Keratinocyte (primary cell): ENCODE data around the gene MDK. TPM values are rescaled to one million over a fixed set of nuclear protein-coding genes. Genes with fewer than 3 reads are reported as not detected.

ENCODE experiments used
- DNase-seq: peaks from one replicate; pipeline ENCODE4 v3.0.0-alpha.2; 2011; ENCODE audit warnings: low read depth, missing footprints, low spot score
- FAIRE-seq: peaks from 2 replicates; lab custom pipeline; 2011; peaks lifted over from hg19 to GRCh38; lab: Jason Lieb, UNC
- H2AFZ ChIP-seq: 2 replicates; pipeline ENCODE4 v1.6.0; 2012; ENCODE audit warnings: low read length, control low read depth, inconsistent platforms; ENCODE audit not compliant: control insufficient read depth
- H3K27ac ChIP-seq: 2 replicates; pipeline ENCODE4 v1.5.1; 2011; ENCODE audit warnings: low read length; ENCODE audit not compliant: control insufficient read depth, insufficient read depth
- H3K27me3 ChIP-seq: 3 replicates; pipeline ENCODE4 v1.6.0; 2011; ENCODE audit warnings: low read length; ENCODE audit not compliant: control insufficient read depth, insufficient read depth; ENCODE audit errors: extremely low read depth
- H3K36me3 ChIP-seq, 2 experiments: 2 replicates in 1 of 2; 3 replicates in 1 of 2; pipeline ENCODE4 v1.5.1; 2011; ENCODE audit warnings: low read length in 2 of 2, mild to moderate bottlenecking in 1 of 2; ENCODE audit not compliant: control insufficient read depth in 2 of 2, insufficient read depth in 2 of 2; ENCODE audit errors: extremely low read depth in 1 of 2
- H3K4me1 ChIP-seq: 3 replicates; pipeline ENCODE4 v1.5.1; 2011; ENCODE audit warnings: low read length; ENCODE audit not compliant: control insufficient read depth, insufficient read depth; ENCODE audit errors: extremely low read depth
- H3K4me2 ChIP-seq: 3 replicates; pipeline ENCODE4 v1.6.0; 2011; ENCODE audit warnings: low read depth, low read length; ENCODE audit not compliant: control insufficient read depth, insufficient read depth; ENCODE audit errors: extremely low read depth
- H3K4me3 ChIP-seq, 3 experiments: fragments of 200-600 bp in 1 of 3; sonication (generic) in 1 of 3; 2 replicates in 2 of 3; 3 replicates in 1 of 3; pipeline ENCODE4 v1.5.1; 2011 to 2016; ENCODE audit warnings: low read length in 3 of 3, mild to moderate bottlenecking in 3 of 3, control low read depth in 2 of 3, inconsistent platforms in 1 of 3, low read depth in 1 of 3, mixed read lengths in 1 of 3, mixed run types in 1 of 3, moderate library complexity in 1 of 3; ENCODE audit not compliant: control insufficient read depth in 2 of 3, insufficient read depth in 2 of 3; ENCODE audit errors: extremely low read depth in 1 of 3
- H3K79me2 ChIP-seq: 2 replicates; pipeline ENCODE4 v1.6.0; 2012; ENCODE audit warnings: low read length; ENCODE audit not compliant: control insufficient read depth, insufficient read depth
- H3K9ac ChIP-seq: 3 replicates; pipeline ENCODE4 v1.6.0; 2011; ENCODE audit warnings: low read length; ENCODE audit not compliant: control insufficient read depth, insufficient read depth; ENCODE audit errors: extremely low read depth
- H3K9me1 ChIP-seq: 3 replicates; pipeline ENCODE4 v1.6.0; 2011; ENCODE audit warnings: low read length; ENCODE audit not compliant: control insufficient read depth, insufficient read depth; ENCODE audit errors: extremely low read depth
- H3K9me3 ChIP-seq: 2 replicates; pipeline ENCODE4 v1.5.1; 2012; ENCODE audit warnings: low read depth, low read length; ENCODE audit not compliant: control insufficient read depth
- H4K20me1 ChIP-seq: 3 replicates; pipeline ENCODE4 v1.6.0; 2011; ENCODE audit warnings: low read length; ENCODE audit not compliant: control insufficient read depth, insufficient read depth; ENCODE audit errors: extremely low read depth
- CTCF ChIP-seq, 3 experiments: IDR thresholded peaks in 1 of 3; conservative IDR thresholded peaks in 1 of 3; optimal IDR thresholded peaks in 1 of 3; 2 replicates in 2 of 3; 3 replicates in 1 of 3; pipeline versions ENCODE3 to v1.5.1; 2011; ENCODE audit warnings: low read length in 3 of 3, mild to moderate bottlenecking in 3 of 3, moderate library complexity in 2 of 3, control low read depth in 1 of 3, inconsistent platforms in 1 of 3; ENCODE audit not compliant: insufficient read depth in 2 of 3; ENCODE audit errors: extremely low read depth in 1 of 3
- EZH2 ChIP-seq: IDR thresholded peaks from one replicate; pipeline ENCODE4 v1.6.1; 2012; ENCODE audit warnings: inconsistent platforms, mild to moderate bottlenecking, low read length, moderate library complexity
- dilution Hi-C: fragments of 300-500 bp; cut with MboI; formaldehyde crosslinking; loops from one replicate; pipeline ENCODE4 v1.7.0; 2020; ENCODE audit warnings: low sequenced_read_pairs; ENCODE audit not compliant: extremely low pct_ligation_motif_present
- polyA plus RNA-seq, 5 experiments: library from polyadenylated mRNA; depleted of rRNA in 3 of 5; stranded (reverse) in 3 of 5; stranded (forward) in 1 of 5; unstranded in 1 of 5; fragments of >200 nt; gene quantifications; 1 replicate in 1 of 5; 2 replicates in 3 of 5; 3 replicates in 1 of 5; pipeline versions ENCODE4 v1.2.1 to v1.2.3, GENCODE V29; 2011 to 2012; ENCODE audit warnings: missing spikeins in 2 of 5, low read depth in 1 of 5, low replicate concordance in 1 of 5

The MDK gene
- polyA plus RNA-seq, 1 donor (not counting 4 experiments of a cell fraction or from before 2014, with no cell fraction given) = 5.4 TPM

- Histone ChIP-seq H3K4me2 (peak overlapping the region; percentile 97), H3K27me3 (no peaks in the 10 kb centered on the region), H2AFZ (no peak overlapping the region), H3K79me2 (peaks cover 50% of the 10 kb centered on the region), H3K4me1 (peaks cover 61% of the 10 kb centered on the region), H4K20me1 (no peaks in the 10 kb centered on the region), H3K9ac (peak overlapping the region; percentile 72), H3K9me3 (no peaks in the 10 kb centered on the region), H3K27ac (peak overlapping the region; percentile 22), H3K36me3 (peaks cover 2 to 4% of the 10 kb centered on the region in 2 experiments), H3K9me1 (peaks cover 3% of the 10 kb centered on the region), H3K4me3 (peak overlapping the region; percentile 57 to 81 (median 75))
- dilution Hi-C loops = no loop called here
- no peak for DNase-seq
- FAIRE-seq = no peak
- no peak for TF ChIP-seq CTCF (optimal IDR thresholded peaks at IDR 0.05 in 1 of 3, IDR thresholded peaks at IDR 0.05 in 1 of 3, conservative IDR thresholded peaks at IDR 0.05 in 1 of 3; ENCODE audit: extremely low read depth in 1 of 3, insufficient read depth in 2 of 3, low read length in 3 of 3)
- no peak for TF ChIP-seq EZH2
Observed at GRCh38 chr11:46345881-46346484, 35.5 kb upstream of the MDK start.

GRCh38 chr11:46346886-46347636 is 34.4 kb upstream of the MDK start, which contains the start of gene DGKZ:
Gene DGKZ (plus strand): TSS chr11:46347463. CDS start chr11:46347660, 197 bp downstream.
- Histone ChIP-seq H3K9me3 (no peaks in the 10 kb centered on the region), H3K4me1 (peaks cover 72% of the 10 kb centered on the region), H3K27ac (peak within 1 kb of the TSS; percentile 49), H3K4me2 (peak within 1 kb of the TSS; percentile 97), H3K36me3 (peaks cover 2 to 8% of the 10 kb centered on the region in 2 experiments), H4K20me1 (peaks cover 3% of the 10 kb centered on the region), H3K9me1 (peaks cover 5% of the 10 kb centered on the region), H3K9ac (peak within 1 kb of the TSS; percentile 84), H2AFZ (peak within 1 kb of the TSS; percentile 64), H3K27me3 (no peaks in the 10 kb centered on the region), H3K4me3 (peak within 1 kb of the TSS; percentile 79 to 88 (median 86)), H3K79me2 (peaks cover 60% of the 10 kb centered on the region)
- peak in 2 of 3 experiments; percentile 58 to 92 for TF ChIP-seq CTCF (optimal IDR thresholded peaks at IDR 0.05 in 1 of 3, IDR thresholded peaks at IDR 0.05 in 1 of 3, conservative IDR thresholded peaks at IDR 0.05 in 1 of 3; ENCODE audit: extremely low read depth in 1 of 3, insufficient read depth in 2 of 3, low read length in 3 of 3)
- no peak for TF ChIP-seq EZH2
- no peak for FAIRE-seq
- dilution Hi-C loops = no loop called here
- DNase-seq = no peak
